Activated CD4-positive, alpha-beta T cell treated with anti-CD3 and anti-CD28 coated beads for 36 hours (primary cell): ENCODE measurements around the gene KRTAP2-2. TPM values are rescaled to one million over a fixed set of nuclear protein-coding genes. Genes with fewer than 3 reads are reported as not detected.
"Not testable (repeated sequence)": the region's sequence is repeated elsewhere in the genome, so short reads cannot be mapped to it uniquely, and the experiment has no call there.

Source experiments
- ATAC-seq: fragments of 200-7000 bp; cut with Tn5 transposase; one replicate; pipeline ENCODE4 v1.10.0; 2021; ENCODE audit warnings: mild to moderate bottlenecking, moderate library complexity
- CTCF ChIA-PET: fragments of 350-600 bp; sonication (Branson Sonifier 250); formaldehyde crosslinking; loops from one replicate; lab custom pipeline; 2021; ENCODE audit warnings: antibody characterized with exemption; lab: Charles Lee
- POLR2A ChIA-PET: fragments of 350-600 bp; sonication (Branson Sonifier 250); formaldehyde crosslinking; loops from one replicate; lab custom pipeline; 2021; ENCODE audit warnings: antibody characterized with exemption, inconsistent platforms; lab: Charles Lee
- DNase-seq: peaks from one replicate; pipeline ENCODE4 v3.0.0-alpha.2; 2020
- H3K27ac Mint-ChIP-seq: one replicate; pipeline ENCODE4 v1.8.0; 2021; ENCODE audit warnings: mixed read lengths
- H3K27me3 Mint-ChIP-seq: one replicate; pipeline ENCODE4 v1.8.0; 2021; ENCODE audit warnings: mixed read lengths
- H3K36me3 Mint-ChIP-seq: one replicate; pipeline ENCODE4 v1.8.0; 2021; ENCODE audit warnings: low read depth, mixed read lengths
- H3K4me1 Mint-ChIP-seq: one replicate; pipeline ENCODE4 v1.8.0; 2021; ENCODE audit warnings: mixed read lengths
- H3K4me3 Mint-ChIP-seq: one replicate; pipeline ENCODE4 v1.8.0; 2021; ENCODE audit warnings: mild to moderate bottlenecking, moderate library complexity, mixed read lengths
- H3K9me3 Mint-ChIP-seq: one replicate; pipeline ENCODE4 v1.8.0; 2021; ENCODE audit warnings: low read depth, mixed read lengths
- intact Hi-C, 2 experiments: fragments of 100-400 bp; cut with DNase I in 1 of 2; cut with micrococcal nuclease in 1 of 2; formaldehyde crosslinking; loops; one replicate each; pipeline versions ENCODE4 v1.14.2 to v1.15.1; 2022 to 2024; cut with DNase I, micrococcal nuclease
- total RNA-seq, 2 experiments: library from RNA; stranded (reverse); gene quantifications; one replicate each; pipeline ENCODE4 v1.2.3, GENCODE V29; 2021

KRTAP2-2 gene
- total RNA-seq, 2 experiments from 2014 or later: not detected

DNA sequence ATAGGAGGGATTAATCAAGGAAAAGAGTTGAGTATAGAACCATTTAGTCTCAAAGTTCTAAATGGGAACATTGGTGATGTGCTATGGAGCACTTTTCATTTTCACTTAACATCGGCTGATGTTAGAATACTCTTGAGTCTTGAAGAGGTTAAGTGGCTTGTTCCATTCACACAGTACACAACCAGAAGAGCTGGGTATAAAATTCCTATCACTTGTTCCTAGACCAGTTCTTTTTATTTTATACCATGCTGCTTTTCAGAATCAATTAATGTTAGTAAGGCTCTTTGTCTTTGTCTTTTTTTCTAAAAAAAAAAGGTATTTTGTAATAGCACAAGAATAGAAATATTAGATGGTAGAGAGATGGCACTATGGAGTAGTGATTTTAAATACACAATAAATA is 12.1 kb downstream of the KRTAP2-2 start:
- CTCF ChIA-PET: no interaction called here
- no peak overlapping the region for H3K27ac Mint-ChIP-seq
- DNase-seq (no peak), ATAC-seq (no peak)
- peaks cover 12% of the 10 kb centered on the region for H3K27me3 Mint-ChIP-seq
- no peaks in the 10 kb centered on the region for H3K4me1 Mint-ChIP-seq
- H3K4me3 Mint-ChIP-seq: no peak overlapping the region
- peaks cover 5% of the 10 kb centered on the region for H3K9me3 Mint-ChIP-seq
- POLR2A ChIA-PET: no interaction called here
- H3K36me3 Mint-ChIP-seq: no peaks in the 10 kb centered on the region
- intact Hi-C loops: no loop called here

DNA sequence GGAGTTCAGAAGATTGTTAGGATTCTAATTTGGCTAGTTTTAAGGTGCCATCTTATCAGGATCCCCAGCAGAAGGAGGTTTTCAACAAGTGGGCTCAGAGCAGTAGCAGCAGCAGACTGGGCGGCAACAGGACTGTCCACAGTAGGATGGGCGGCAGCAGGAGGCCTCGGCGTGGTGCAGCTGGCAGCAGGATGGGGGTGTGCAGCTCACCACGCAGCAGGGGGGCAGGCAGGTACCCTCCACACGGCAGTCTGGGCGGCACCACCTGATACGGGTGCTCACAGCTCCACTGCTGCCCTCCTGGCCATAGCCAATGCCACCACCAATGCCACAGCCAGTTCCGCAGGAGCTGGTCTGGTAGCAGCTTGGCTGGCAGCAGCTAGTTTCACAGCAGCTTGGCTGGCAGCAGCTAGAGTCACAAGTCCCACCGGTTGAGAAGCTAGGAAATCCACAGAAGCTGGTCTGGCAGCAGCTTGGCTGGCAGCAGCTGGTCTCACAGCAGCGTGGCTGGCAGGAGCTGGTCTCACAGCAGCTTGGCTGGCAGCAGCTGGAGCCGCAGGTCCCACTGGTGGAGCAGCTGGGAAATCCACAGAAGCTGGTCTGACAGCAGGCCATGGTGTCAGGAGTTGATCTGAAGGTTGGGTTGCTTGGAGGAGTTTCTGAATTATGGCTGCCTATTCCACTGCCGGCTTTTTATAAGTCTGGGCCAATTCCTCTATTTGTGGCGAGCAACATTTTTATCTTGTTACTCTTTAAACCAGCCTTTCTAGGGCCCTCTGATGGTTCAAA is 14.1 kb downstream of the KRTAP2-2 start, which contains the start of gene KRTAP1-1:
TSS of gene KRTAP1-1 (minus strand) at position 668 of the 789 bp plus-strand sequence. CDS start at position 615, 53 bp downstream.
- CTCF ChIA-PET: interaction anchor here (0.5 kb wide), 1 partner anchor 28 kb away, joined by 3 read pairs; no protein-coding TSS in a partner anchor
- DNase-seq, ATAC-seq, POLR2A ChIA-PET, H3K36me3 Mint-ChIP-seq, H3K27me3 Mint-ChIP-seq, intact Hi-C loops, H3K27ac Mint-ChIP-seq, H3K9me3 Mint-ChIP-seq, H3K4me1 Mint-ChIP-seq, H3K4me3 Mint-ChIP-seq: not testable (repeated sequence)

DNA sequence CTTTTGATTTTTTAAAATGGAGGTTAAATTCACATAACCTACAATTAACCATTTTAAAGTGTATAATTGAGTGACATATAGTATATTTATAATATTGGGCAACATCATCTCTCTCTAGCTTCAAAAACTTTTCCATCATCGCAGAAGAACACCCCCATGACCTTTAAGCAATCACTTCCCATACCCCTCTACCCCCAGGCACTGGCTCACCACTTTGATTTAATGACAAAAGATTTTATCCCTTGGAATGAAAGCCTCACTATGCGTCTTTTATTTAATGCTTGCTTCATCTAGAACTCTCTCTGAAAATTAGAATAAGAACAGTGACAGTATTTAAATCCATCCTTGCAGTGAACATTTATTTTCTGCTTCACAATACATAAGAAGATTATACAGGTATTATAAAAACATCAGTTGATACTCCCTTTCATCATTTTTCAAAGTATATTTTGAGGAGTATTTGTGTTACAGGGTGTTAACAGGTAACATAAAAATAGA is 17.1 kb downstream of the KRTAP2-2 start:
- no peaks in the 10 kb centered on the region for H3K4me1 Mint-ChIP-seq
- ATAC-seq (no peak), DNase-seq (no peak)
- ChIA-PET POLR2A (no interaction called here), CTCF (interaction anchor here (1.1 kb wide), 1 partner anchor 36 kb away, joined by 3 read pairs; no protein-coding TSS in a partner anchor)
- H3K27ac Mint-ChIP-seq: no peak overlapping the region
- intact Hi-C loops: no loop called here
- H3K27me3 Mint-ChIP-seq: peaks cover 3% of the 10 kb centered on the region
- H3K36me3 Mint-ChIP-seq: no peaks in the 10 kb centered on the region
- H3K4me3 Mint-ChIP-seq: no peak overlapping the region
- no peaks in the 10 kb centered on the region for H3K9me3 Mint-ChIP-seq

DNA sequence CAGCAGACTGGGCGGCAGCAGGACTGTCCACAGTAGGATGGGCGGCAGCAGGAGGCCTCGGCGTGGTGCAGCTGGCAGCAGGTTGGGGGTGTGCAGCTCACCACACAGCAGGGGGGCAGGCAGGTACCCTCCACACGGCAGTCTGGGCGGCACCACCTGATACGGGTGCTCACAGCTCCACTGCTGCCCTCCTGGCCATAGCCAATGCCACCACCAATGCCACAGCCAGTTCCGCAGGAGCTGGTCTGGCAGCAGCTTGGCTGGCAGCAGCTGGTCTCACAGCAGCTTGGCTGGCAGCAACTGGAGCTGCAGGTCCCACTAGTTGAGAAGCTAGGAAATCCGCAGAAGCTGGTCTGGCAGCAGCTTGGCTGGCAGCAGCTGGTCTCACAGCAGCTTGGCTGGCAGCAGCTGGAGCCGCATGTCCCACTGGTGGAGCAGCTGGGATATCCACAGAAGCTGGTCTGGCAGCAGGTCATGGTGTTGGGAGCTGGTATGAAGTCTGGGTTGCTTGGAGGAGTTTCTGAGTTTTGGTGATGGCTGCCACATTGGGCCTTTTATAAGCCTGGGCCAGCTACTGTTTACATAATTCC is 20.6 kb downstream of the KRTAP2-2 start, which contains the start of gene KRTAP1-3:
TSS of gene KRTAP1-3 (minus strand) at position 529 of the 590 bp plus-strand sequence. CDS start at position 476, 53 bp downstream.
- DNase-seq, H3K4me1 Mint-ChIP-seq, H3K4me3 Mint-ChIP-seq, CTCF ChIA-PET, H3K27me3 Mint-ChIP-seq, H3K27ac Mint-ChIP-seq, intact Hi-C loops, ATAC-seq, POLR2A ChIA-PET, H3K9me3 Mint-ChIP-seq, H3K36me3 Mint-ChIP-seq: not testable (repeated sequence)

DNA sequence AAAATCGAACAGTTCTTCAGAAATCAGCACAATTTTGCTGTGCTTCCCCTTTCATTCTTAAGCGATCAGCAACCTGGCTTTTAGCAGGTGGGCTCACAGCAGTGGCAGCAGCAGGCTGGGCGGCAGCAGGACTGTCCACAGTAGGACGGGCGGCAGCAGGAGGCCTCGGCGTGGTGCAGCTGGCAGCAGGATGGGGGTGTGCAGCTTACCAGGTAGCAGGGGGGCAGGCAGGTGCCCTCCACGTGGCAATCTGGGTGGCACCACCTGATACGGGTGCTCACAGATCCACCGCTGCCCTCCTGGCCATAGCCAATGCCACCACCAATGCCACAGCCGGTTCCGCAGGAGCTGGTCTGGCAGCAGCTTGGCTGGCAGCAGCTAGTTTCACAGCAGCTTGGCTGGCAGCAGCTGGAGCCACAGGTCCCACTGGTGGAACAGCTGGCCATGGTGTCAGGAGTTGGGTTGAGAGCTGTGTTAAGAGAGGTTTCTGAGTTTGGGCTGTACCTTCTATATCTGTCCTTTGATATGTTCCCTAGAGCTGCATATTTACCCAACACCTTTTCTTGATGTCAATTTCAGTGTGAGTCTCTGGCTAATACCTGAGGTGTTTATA is 25.3 kb downstream of the KRTAP2-2 start, which contains the start of gene KRTAP1-4:
TSS of gene KRTAP1-4 (minus strand) at position 563 of the 613 bp plus-strand sequence. CDS start at position 446, 117 bp downstream.
- ChIA-PET CTCF (interaction anchor here (0.7 to 2.4 kb wide), 4 partner anchors 11 to 145 kb away, joined by 4 to 7 read pairs (median 4); partner anchors contain the start of gene KRT20), POLR2A (no interaction called here)
- Mint-ChIP-seq H3K9me3 (no peaks in the 10 kb centered on the region), H3K4me1 (no peaks in the 10 kb centered on the region), H3K27me3 (peaks cover 11% of the 10 kb centered on the region), H3K4me3 (no peak within 1 kb of the TSS), H3K36me3 (no peaks in the 10 kb centered on the region), H3K27ac (no peak within 1 kb of the TSS)
- intact Hi-C loops: no loop called here
- DNase-seq: no peak
- ATAC-seq: no peak

DNA sequence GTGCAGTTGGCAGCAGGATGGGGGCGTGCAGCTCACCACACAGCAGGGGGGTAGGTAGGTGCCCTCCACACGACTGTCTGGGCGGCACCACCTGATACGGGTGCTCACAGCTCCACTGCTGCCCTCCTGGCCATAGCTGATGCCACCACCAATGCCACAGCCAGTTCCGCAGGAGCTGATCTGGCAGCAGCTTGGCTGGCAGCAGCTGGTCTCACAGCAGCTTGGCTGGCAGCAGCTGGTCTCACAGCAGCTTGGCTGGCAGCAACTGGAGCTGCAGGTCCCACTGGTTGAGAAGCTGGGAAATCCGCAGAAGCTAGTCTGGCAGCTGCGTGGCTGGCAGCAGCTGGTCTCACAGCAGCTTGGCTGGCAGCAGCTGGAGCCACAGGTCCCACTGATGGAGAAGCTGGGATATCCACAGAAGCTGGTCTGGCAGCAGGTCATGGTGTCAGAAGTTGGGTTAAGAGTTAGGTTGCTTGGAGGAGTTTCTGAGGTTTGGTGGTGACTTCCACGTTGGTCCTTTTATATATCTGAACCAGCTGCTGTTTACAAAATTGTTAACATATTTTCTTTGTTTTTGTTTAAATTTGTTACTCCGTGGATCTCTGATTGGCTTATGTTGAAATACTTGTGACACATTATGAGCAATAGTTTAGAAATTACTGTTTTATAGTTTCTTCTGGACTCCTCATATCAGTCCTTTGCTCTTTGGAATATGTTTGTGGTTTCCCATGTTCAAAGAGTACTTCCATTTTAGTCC is 28.1 kb downstream of the KRTAP2-2 start, which contains the start of gene KRTAP1-5:
TSS of gene KRTAP1-5 (minus strand) at position 494 of the 757 bp plus-strand sequence. CDS start at position 441, 53 bp downstream.
- intact Hi-C loops: no loop called here
- Mint-ChIP-seq H3K27me3 (peaks cover 9% of the 10 kb centered on the region), H3K36me3 (no peaks in the 10 kb centered on the region), H3K4me1 (no peaks in the 10 kb centered on the region), H3K4me3 (no peak within 1 kb of the TSS), H3K27ac (no peak within 1 kb of the TSS), H3K9me3 (no peaks in the 10 kb centered on the region)
- CTCF ChIA-PET: no interaction called here
- no peak for DNase-seq
- POLR2A ChIA-PET: no interaction called here
- no peak for ATAC-seq

DNA sequence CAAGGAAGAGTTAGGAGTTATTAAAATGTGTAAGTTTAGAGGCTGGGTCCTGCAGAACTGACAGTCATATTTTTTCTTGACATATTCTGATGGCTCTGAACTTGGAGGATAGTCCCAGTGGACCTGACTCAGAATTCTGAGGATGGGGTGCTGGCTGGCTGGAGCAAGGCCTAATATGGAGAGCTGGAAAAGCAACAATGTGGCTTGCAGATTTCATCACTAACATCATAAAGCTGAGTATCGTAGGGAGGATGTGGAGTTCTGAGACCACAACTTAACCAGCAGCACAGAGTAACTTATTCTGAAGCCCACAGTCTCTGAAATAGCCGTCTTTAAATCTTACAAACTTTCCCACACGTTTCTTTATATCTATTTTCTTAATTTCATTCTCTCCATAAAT is 30.3 kb downstream of the KRTAP2-2 start:
- no peak overlapping the region for H3K27ac Mint-ChIP-seq
- no peak overlapping the region for H3K4me3 Mint-ChIP-seq
- no peaks in the 10 kb centered on the region for H3K4me1 Mint-ChIP-seq
- peaks cover 7% of the 10 kb centered on the region for H3K27me3 Mint-ChIP-seq
- peaks cover 4% of the 10 kb centered on the region for H3K9me3 Mint-ChIP-seq
- ChIA-PET POLR2A (no interaction called here), CTCF (interaction anchor here (0.7 to 1.7 kb wide), 2 partner anchors 10 to 19 kb away, joined by 3 to 6 read pairs; no protein-coding TSS in a partner anchor)
- no peaks in the 10 kb centered on the region for H3K36me3 Mint-ChIP-seq
- DNase-seq: no peak
- intact Hi-C loops: no loop called here
- ATAC-seq: no peak

DNA sequence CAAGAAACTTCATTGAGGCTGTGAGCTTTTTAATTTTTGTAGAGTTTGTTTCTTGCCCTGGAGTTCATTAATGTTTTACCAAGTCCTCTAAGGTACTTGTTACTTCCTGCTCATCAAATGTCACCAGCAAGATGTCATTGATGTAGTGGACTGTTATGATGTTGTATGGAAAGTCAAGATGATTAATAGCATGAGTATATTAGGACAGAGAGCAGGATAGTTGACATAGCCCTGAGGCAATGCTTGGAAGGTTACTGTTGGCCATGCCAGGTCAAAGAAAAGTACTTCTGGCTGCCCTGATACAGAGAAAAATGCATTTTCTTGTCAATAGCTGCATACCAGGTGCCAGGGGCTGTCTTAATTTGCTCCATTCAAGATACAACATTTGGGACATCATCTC is 34.7 kb downstream of the KRTAP2-2 start:
- intact Hi-C loops: no loop called here
- DNase-seq (no peak), ATAC-seq (no peak)
- H3K9me3 Mint-ChIP-seq: peaks cover 4% of the 10 kb centered on the region
- H3K27ac Mint-ChIP-seq: no peak overlapping the region
- H3K27me3 Mint-ChIP-seq: peaks cover 4% of the 10 kb centered on the region
- H3K36me3 Mint-ChIP-seq: no peaks in the 10 kb centered on the region
- no peak overlapping the region for H3K4me3 Mint-ChIP-seq
- no peaks in the 10 kb centered on the region for H3K4me1 Mint-ChIP-seq
- CTCF ChIA-PET: interaction anchor here (0.8 to 1.3 kb wide), 3 partner anchors 9 to 136 kb away, joined by 3 read pairs; no protein-coding TSS in a partner anchor
- POLR2A ChIA-PET: no interaction called here

DNA sequence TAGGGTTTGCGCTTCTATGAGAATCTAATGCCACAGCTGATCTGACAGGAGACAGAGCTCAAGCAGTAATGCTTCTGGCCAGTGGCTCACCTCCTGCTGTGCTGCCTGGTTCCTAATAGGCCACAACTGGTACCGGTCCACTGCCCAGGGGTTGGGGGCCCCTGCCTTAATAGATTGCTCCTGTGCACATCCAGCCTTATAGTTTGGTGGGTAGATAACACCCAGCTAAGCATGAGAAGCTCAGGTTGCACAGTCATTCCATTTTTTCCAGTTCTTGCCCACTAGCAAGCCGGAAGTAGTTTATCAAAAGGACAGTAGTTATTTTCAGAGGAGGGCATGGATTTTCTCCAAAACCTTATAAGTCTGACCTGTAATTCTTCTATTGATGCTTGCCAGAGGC is 35.6 kb downstream of the KRTAP2-2 start:
- H3K27ac Mint-ChIP-seq: no peak overlapping the region
- no peaks in the 10 kb centered on the region for H3K4me1 Mint-ChIP-seq
- no peaks in the 10 kb centered on the region for H3K36me3 Mint-ChIP-seq
- POLR2A ChIA-PET: no interaction called here
- ATAC-seq (no peak), DNase-seq (no peak)
- CTCF ChIA-PET: no interaction called here
- H3K27me3 Mint-ChIP-seq: peaks cover 4% of the 10 kb centered on the region
- peaks cover 4% of the 10 kb centered on the region for H3K9me3 Mint-ChIP-seq
- no peak overlapping the region for H3K4me3 Mint-ChIP-seq
- intact Hi-C loops: no loop called here

DNA sequence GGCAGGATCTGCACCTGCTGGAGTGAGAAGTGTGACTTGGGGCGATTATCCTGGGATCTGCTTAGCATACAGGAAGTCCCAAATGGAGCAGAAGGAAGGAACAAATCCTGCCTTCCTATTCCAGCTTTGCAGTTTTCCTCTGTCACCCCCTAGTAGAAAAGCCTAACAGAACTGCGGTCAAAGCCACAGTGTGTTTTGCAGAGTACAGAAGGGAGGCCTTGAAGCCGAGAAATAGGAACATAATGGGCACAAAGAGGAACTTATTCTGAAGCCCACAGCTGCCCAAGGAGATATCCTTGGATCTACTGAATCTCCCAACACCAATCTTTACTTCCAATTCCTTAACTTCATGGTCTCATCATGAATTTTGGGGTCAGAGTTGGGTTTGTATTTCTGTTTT is 36.5 kb downstream of the KRTAP2-2 start:
- Mint-ChIP-seq H3K27ac (no peak overlapping the region), H3K36me3 (no peaks in the 10 kb centered on the region), H3K9me3 (peaks cover 4% of the 10 kb centered on the region), H3K27me3 (peaks cover 4% of the 10 kb centered on the region), H3K4me3 (no peak overlapping the region), H3K4me1 (no peaks in the 10 kb centered on the region)
- ATAC-seq: no peak
- CTCF ChIA-PET: interaction anchor here (1.2 kb wide), 1 partner anchor 10 kb away, joined by 7 read pairs; no protein-coding TSS in a partner anchor
- POLR2A ChIA-PET: no interaction called here
- DNase-seq: no peak
- intact Hi-C loops: no loop called here
